CD4-positive, alpha-beta T cell treated with Interleukin-17A for 1 hour (primary cell): ENCODE data around the gene TMEM53.

ENCODE experiments used
- DNase-seq: peaks from one replicate; pipeline ENCODE4 v3.0.0-alpha.2; 2020

TMEM53 gene

GRCh38 chr1:44645476-44646244 lies 28.6 kb downstream of the TMEM53 start:
- no peak for DNase-seq

DNA sequence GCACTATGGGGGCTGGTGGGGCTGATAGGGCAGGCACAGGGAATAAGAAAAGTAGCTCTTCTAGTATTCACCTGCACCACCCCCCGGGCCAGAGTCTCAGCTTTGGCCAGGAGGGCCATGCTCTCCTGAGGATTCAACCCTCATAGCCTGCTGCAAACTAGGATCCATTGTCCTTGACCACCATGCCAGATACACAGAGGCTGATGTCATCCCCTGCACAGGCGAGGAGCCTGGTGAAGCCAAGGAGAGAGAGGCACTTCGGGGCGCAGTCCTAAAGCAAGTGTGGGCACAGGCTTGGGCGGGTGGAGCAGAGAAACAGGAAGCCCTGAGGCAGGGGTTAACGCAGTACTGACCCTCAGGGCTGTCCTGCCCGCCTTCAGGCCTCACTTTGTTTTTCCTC lies 29.5 kb downstream of the TMEM53 start:
- DNase-seq: no peak

- DNase-seq: no peak
Observed at GRCh38 chr1:44643721-44644334, 30.5 kb downstream of the TMEM53 start.

GRCh38 chr1:44642925-44643324 lies 31.4 kb downstream of the TMEM53 start:
- DNase-seq: no peak

DNA sequence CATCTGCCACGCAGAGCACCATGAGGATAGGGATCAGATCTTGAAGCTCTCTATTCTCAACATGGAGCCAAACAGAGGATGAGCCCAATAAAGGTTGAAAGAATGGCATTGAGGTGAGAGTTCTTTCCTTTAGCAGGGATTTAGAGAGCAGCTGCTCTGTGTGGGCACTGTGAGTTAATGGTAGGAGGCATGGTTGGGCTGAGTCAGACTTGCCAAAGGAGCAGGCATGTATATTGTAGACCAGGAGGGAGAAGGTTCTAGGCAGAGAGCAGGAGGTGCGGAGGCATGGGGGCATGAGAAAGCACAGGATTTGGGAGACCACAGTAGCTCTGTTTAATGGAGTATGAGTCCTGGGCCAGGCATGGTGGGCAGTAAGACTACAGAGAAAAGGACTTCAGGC lies 32.0 kb downstream of the TMEM53 start:
- DNase-seq: no peak

GRCh38 chr1:44641126-44642102 lies 32.9 kb downstream of the TMEM53 start:
- DNase-seq: no peak

GRCh38 chr1:44640200-44640853 lies 34.0 kb downstream of the TMEM53 start:
- DNase-seq: no peak

GRCh38 chr1:44637702-44638411 lies 36.4 kb downstream of the TMEM53 start:
- DNase-seq: no peak

DNA sequence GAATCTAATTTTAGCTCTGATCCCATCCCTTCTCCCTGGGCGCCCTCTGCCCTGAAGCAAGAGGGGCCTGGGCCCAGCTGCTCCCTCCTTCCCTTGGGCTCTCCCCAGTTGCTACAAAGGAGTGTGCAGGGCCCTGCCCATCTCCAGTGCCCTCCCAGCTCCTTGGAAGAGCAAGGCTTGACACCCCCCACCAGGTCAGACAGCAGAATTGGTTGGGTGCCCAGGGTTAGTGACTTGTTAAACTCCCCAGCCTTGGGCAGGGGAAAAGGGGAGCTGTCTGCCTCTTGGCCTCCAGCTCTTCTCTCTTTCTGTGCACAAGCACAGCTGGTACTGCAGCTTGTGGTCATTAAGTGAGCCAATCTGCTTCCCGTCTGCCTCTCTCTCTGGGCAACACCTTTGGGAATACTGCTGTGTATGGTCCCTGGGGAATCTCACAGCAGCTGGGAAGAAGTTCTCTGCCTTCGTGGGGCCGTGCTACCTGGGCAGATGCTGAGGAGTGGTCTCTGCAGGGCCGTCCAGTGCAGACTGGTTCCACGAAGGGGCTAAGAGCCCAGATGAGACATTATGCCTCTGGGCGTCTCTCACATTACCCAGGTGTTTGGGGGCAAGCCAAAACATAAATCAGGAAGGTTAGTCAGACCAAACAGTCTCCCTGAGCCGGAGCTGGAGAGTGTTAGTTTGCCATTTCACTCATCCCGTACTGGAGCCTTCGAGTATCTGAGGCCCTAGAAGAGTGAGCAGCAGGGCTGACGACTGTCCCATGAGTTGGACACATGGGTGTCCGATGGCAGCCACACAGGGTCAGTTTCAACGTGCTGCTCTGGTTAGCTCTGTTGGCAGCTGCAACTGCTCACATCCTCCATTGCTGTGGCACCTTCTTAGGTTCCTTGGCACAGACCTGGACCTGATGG lies 37.3 kb downstream of the TMEM53 start:
- DNase-seq: no peak

DNA sequence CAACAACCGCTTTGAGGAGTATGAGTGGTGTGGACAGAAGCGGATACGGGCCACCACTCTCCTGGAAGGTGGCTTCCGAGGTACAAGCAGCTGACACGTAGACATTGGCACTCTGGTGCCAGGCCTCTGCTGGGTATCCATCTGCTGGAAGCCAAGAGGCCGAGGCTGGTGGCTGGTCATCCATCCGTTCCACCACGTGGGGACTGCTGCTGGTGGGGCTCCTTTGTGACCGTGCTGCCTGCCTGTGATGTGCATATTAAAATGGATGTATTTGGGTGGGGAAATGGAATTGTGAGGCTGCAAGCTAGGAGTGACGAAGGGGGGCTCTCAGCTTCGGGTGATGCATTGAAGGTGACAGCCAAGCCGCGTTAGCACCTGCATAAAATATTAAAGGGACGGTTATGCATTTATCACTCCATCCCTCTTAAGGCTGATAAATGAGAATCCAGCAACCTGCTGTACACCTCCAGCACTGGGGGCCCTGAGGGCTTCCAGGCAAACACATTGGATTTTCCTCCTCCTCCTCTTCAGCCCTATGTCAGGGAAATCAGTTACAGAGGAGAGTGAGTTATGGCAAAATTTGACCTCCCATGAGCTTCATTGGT lies 38.1 kb downstream of the TMEM53 start:
- no peak for DNase-seq

- DNase-seq: no peak
Observed at GRCh38 chr1:44635439-44635838, 38.8 kb downstream of the TMEM53 start.

DNA sequence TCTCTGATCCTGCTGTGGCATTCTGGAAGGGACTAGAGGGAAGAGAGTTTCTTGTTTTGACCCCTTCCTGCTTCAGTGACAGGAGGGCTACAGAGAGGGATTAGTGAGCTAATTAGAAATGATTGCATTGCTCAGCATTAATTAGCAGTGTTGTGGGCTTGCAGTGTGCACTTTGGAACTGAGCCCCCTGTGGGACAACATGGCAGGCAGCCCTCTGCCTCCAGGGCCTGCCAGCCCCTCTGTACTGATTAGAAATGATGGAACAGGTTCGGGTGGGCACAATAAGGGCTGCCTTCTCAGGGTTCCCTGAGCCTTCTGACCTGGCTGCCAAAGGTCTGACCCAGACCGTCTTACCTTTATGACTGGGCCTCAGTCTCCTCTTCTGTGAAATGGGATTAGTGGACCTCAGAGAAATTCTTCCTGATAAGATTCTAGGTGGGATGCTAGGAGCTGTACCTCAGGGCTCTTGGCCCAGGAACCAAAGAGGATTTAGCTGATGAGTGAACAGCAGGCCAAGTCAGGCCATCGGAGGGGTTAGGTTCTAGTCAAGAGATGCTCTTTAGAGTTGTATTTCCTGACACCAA lies 39.6 kb downstream of the TMEM53 start:
- DNase-seq: no peak

- peak; percentile 5 for DNase-seq
Observed at GRCh38 chr1:44632598-44632997, 41.7 kb downstream of the TMEM53 start.

GRCh38 chr1:44631647-44632539 lies 42.4 kb downstream of the TMEM53 start:
- DNase-seq: peak; percentile 90

- DNase-seq: no peak
Observed at GRCh38 chr1:44631333-44631646, 43.0 kb downstream of the TMEM53 start.

GRCh38 chr1:44630116-44630515 lies 44.2 kb downstream of the TMEM53 start:
- no peak for DNase-seq

GRCh38 chr1:44628962-44629756 lies 45.1 kb downstream of the TMEM53 start:
- no peak for DNase-seq

- DNase-seq: no peak
Observed at GRCh38 chr1:44625348-44625747, 48.9 kb downstream of the TMEM53 start.
